Endothelial cell of umbilical vein (primary cell): Measurements from ENCODE around the gene USP12. TPM values are rescaled to one million over a fixed set of nuclear protein-coding genes. Genes with fewer than 3 reads are reported as not detected.

ENCODE experiments used
- BruUV-seq: library from RNA; stranded (reverse); fragments of 400-500 nt; replicated peaks from 2 replicates; lab custom pipeline; 2021; lab: Mats Ljungman, UMichigan
- CTCF ChIA-PET: fragments of 300-600, 350-600 bp; sonication (Branson Sonifier 250); formaldehyde crosslinking; loops from one replicate; lab custom pipeline; 2021; ENCODE audit warnings: antibody characterized with exemption, inconsistent platforms; lab: Charles Lee
- POLR2A ChIA-PET: fragments of 300-600, 350-600 bp; sonication (Branson Sonifier 250); formaldehyde crosslinking; loops from one replicate; lab custom pipeline; 2021; ENCODE audit warnings: antibody characterized with exemption, inconsistent platforms; lab: Charles Lee
- DNase-seq: peaks from one replicate; pipeline ENCODE4 v3.0.0-alpha.2; 2011; ENCODE audit warnings: low read depth, low spot score
- FAIRE-seq: peaks from 2 replicates; lab custom pipeline; 2011; peaks lifted over from hg19 to GRCh38; lab: Jason Lieb, UNC
- H2AFZ ChIP-seq: 2 replicates; pipeline ENCODE4 v1.6.0; 2012; ENCODE audit warnings: low read depth, low read length, control low read depth, inconsistent platforms
- H3K27ac ChIP-seq: 2 replicates; pipeline ENCODE4 v1.5.1; 2011; ENCODE audit warnings: low read depth, mild to moderate bottlenecking, control low read depth, low read length, moderate library complexity; ENCODE audit not compliant: insufficient read depth
- H3K27me3 ChIP-seq, 2 experiments: 2 replicates each; pipeline versions ENCODE4 v1.6.0 to v1.6.1; 2011; ENCODE audit warnings: low read length in 2 of 2, mixed read lengths in 1 of 2; ENCODE audit not compliant: control insufficient read depth in 2 of 2, insufficient read depth in 2 of 2
- H3K36me3 ChIP-seq, 2 experiments: 2 replicates in 1 of 2; 3 replicates in 1 of 2; pipeline ENCODE4 v1.5.1; 2011; ENCODE audit warnings: low read length in 2 of 2, mild to moderate bottlenecking in 1 of 2, moderate library complexity in 1 of 2; ENCODE audit not compliant: control insufficient read depth in 2 of 2, insufficient read depth in 2 of 2; ENCODE audit errors: extremely low read depth in 1 of 2
- H3K4me1 ChIP-seq: 3 replicates; pipeline ENCODE4 v1.5.1; 2011; ENCODE audit warnings: mild to moderate bottlenecking, low read length; ENCODE audit not compliant: control insufficient read depth, insufficient read depth; ENCODE audit errors: extremely low read depth
- H3K4me2 ChIP-seq: 2 replicates; pipeline ENCODE4 v1.6.1; 2011; ENCODE audit warnings: low read length, control low read depth, mixed read lengths; ENCODE audit not compliant: insufficient read depth
- H3K4me3 ChIP-seq, 3 experiments: fragments of 200-600 bp in 1 of 3; sonication (generic), shearing (Covaris generic) in 1 of 3; replicated peaks in 1 of 3; 2 replicates each; pipeline ENCODE4 v1.5.1; 2011 to 2016; ENCODE audit warnings: control low read depth in 3 of 3, low read length in 3 of 3, mild to moderate bottlenecking in 2 of 3, inconsistent platforms in 1 of 3, low read depth in 1 of 3, moderate library complexity in 1 of 3; ENCODE audit not compliant: insufficient read depth in 1 of 3
- H3K79me2 ChIP-seq: 2 replicates; pipeline ENCODE4 v1.6.0; 2012; ENCODE audit warnings: low read length, inconsistent platforms; ENCODE audit not compliant: control insufficient read depth, insufficient read depth
- H3K9ac ChIP-seq: replicated peaks from 2 replicates; pipeline ENCODE3; 2011; ENCODE audit warnings: low read length, control low read depth; ENCODE audit not compliant: insufficient read depth; ENCODE audit errors: extremely low read depth
- H3K9me1 ChIP-seq: replicated peaks from 3 replicates; pipeline ENCODE4 v1.6.0; 2011; ENCODE audit warnings: mild to moderate bottlenecking, low read length; ENCODE audit not compliant: control insufficient read depth, insufficient read depth; ENCODE audit errors: extremely low read depth
- H3K9me3 ChIP-seq: replicated peaks from 2 replicates; pipeline ENCODE4 v1.5.1; 2012; ENCODE audit warnings: low read length, inconsistent platforms; ENCODE audit not compliant: control insufficient read depth, insufficient read depth
- H4K20me1 ChIP-seq: replicated peaks from 2 replicates; pipeline ENCODE3; 2011; ENCODE audit warnings: mild to moderate bottlenecking, low read length; ENCODE audit not compliant: control insufficient read depth, insufficient read depth; ENCODE audit errors: extremely low read depth
- EZH2 ChIP-seq: IDR thresholded peaks from 2 replicates; pipeline ENCODE4 v1.6.1; 2012; ENCODE audit warnings: borderline replicate concordance, low read depth, mild to moderate bottlenecking, moderate library complexity, low read length, inconsistent platforms; ENCODE audit not compliant: severe bottlenecking
- FOS ChIP-seq: IDR thresholded peaks from 2 replicates; pipeline ENCODE4 v1.6.1; 2011; ENCODE audit warnings: mild to moderate bottlenecking, low read length, moderate library complexity, borderline replicate concordance; ENCODE audit not compliant: insufficient read depth
- GATA2 ChIP-seq: IDR thresholded peaks from 2 replicates; pipeline ENCODE4 v1.7.0; 2011; ENCODE audit warnings: low read depth, mild to moderate bottlenecking, moderate library complexity, mixed read lengths, low read length; ENCODE audit not compliant: insufficient read length, insufficient read depth
- JUN ChIP-seq: IDR thresholded peaks from 2 replicates; pipeline ENCODE4 v1.6.1; 2011; ENCODE audit warnings: borderline replicate concordance, low read depth; ENCODE audit not compliant: insufficient read length, insufficient read depth
- MAX ChIP-seq: IDR thresholded peaks from 2 replicates; pipeline ENCODE4 v1.6.1; 2011; ENCODE audit not compliant: insufficient read depth, insufficient read length
- MYC ChIP-seq: IDR thresholded peaks from one replicate; pipeline ENCODE4 v1.6.1; 2011; ENCODE audit warnings: mild to moderate bottlenecking, low read depth, low read length
- POLR2A ChIP-seq: IDR thresholded peaks from 2 replicates; pipeline ENCODE4 v1.6.1; 2012; ENCODE audit warnings: low read depth, mild to moderate bottlenecking, control low read depth, low read length
- POLR2AphosphoS5 ChIP-seq: IDR thresholded peaks from 2 replicates; pipeline ENCODE4 v1.6.1; 2012; ENCODE audit warnings: low read depth, mild to moderate bottlenecking, control low read depth, low read length, moderate library complexity; ENCODE audit not compliant: insufficient read depth
- dilution Hi-C: fragments of 300-500 bp; cut with MboI; formaldehyde crosslinking; loops from one replicate; pipeline ENCODE4 v1.15.0; 2019; ENCODE audit warnings: low sequenced_read_pairs; ENCODE audit not compliant: extremely low pct_ligation_motif_present
- intact Hi-C: fragments of 100-400 bp; cut with micrococcal nuclease; formaldehyde crosslinking; loops from one replicate; pipeline ENCODE4 v1.10.0; 2022
- polyA plus RNA-seq, 4 experiments: library from polyadenylated mRNA; depleted of rRNA in 3 of 4; stranded (reverse) in 3 of 4; unstranded in 1 of 4; fragments of >200 nt; gene quantifications; 2 replicates each; pipeline versions ENCODE4 v1.2.1 to v1.2.3, GENCODE V29; 2011 to 2012; ENCODE audit warnings: missing spikeins in 1 of 4
- total RNA-seq: library from RNA; stranded (reverse); gene quantifications from 2 replicates; pipeline ENCODE4 v1.2.3, GENCODE V29; 2021
- TF ChIP-seq, protein P1 (sequence below), 2 donors: IDR thresholded peaks; 1 replicate in 1 of 2; 2 replicates in 1 of 2; pipeline ENCODE4 v1.5.1; 2011; ENCODE audit warnings: low read length in 2 of 2, mild to moderate bottlenecking in 2 of 2, moderate library complexity in 2 of 2, control low read depth in 1 of 2, inconsistent platforms in 1 of 2, low read depth in 1 of 2; ENCODE audit not compliant: insufficient read depth in 1 of 2; ENCODE audit errors: extremely low read depth in 1 of 2

Gene USP12
- total and polyA plus RNA-seq, 2 donors (not counting 3 experiments of a cell fraction or from before 2014, with no cell fraction given), result 6.2 to 33.4 TPM

DNA sequence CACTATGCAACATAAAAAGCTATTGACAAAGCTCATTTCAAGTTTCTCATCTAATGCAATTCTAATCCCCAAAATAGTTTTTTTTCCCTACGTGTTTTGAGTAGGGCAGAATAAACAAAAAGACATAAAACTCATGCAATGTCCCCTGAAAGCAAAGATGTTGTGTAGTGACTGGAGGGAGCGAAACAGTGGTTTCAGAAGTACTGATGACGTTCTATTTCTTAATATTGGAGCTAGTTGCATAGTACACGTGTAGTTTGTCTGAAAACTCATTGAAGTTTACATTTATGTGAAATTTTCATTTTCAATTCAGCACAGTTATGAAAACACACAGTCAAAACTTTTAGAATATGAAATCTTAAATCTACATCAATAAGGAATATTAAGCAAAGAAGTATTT is 31.6 kb downstream of the USP12 start:
- dilution Hi-C loops (no loop called here), intact Hi-C loops (no loop called here)
- DNase-seq (no peak), FAIRE-seq (no peak)
- Histone ChIP-seq H3K79me2 (peaks cover 96% of the 10 kb centered on the region), H3K4me1 (no peaks in the 10 kb centered on the region), H3K9me3 (no peaks in the 10 kb centered on the region), H2AFZ (no peak overlapping the region), H4K20me1 (peaks cover 5% of the 10 kb centered on the region), H3K9ac (no peak overlapping the region), H3K27me3 (no peaks in the 10 kb centered on the region), H3K4me2 (no peak overlapping the region), H3K9me1 (no peaks in the 10 kb centered on the region), H3K4me3 (no peak overlapping the region), H3K27ac (no peak overlapping the region), H3K36me3 (peaks cover 0 to 5% of the 10 kb centered on the region in 2 experiments)
- BruUV-seq, result no TSS peak
- TF ChIP-seq FOS (no peak), JUN (no peak), GATA2 (no peak), POLR2AphosphoS5 (no peak), EZH2 (no peak), POLR2A (no peak), MAX (no peak), MYC (no peak)
- TF ChIP-seq, protein P1, sequence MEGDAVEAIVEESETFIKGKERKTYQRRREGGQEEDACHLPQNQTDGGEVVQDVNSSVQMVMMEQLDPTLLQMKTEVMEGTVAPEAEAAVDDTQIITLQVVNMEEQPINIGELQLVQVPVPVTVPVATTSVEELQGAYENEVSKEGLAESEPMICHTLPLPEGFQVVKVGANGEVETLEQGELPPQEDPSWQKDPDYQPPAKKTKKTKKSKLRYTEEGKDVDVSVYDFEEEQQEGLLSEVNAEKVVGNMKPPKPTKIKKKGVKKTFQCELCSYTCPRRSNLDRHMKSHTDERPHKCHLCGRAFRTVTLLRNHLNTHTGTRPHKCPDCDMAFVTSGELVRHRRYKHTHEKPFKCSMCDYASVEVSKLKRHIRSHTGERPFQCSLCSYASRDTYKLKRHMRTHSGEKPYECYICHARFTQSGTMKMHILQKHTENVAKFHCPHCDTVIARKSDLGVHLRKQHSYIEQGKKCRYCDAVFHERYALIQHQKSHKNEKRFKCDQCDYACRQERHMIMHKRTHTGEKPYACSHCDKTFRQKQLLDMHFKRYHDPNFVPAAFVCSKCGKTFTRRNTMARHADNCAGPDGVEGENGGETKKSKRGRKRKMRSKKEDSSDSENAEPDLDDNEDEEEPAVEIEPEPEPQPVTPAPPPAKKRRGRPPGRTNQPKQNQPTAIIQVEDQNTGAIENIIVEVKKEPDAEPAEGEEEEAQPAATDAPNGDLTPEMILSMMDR (IDR thresholded peaks at IDR 0.05; ENCODE audit: extremely low read depth in 1 of 2, insufficient read depth in 1 of 2, low read depth in 1 of 2, low read length in 2 of 2), result no peak
- ChIA-PET POLR2A (no interaction called here), CTCF (no interaction called here)
